ENCODE results near the gene CPEB3. TPM values are rescaled to one million over a fixed set of nuclear protein-coding genes. Genes with fewer than 3 reads are reported as not detected.

Gene CPEB3
- total RNA-seq, 5 donors from 2014 or later (not counting 1 experiment from before 2014, with no cell fraction given), result 2.7 to 4.1 (median 3.1) TPM

DNA sequence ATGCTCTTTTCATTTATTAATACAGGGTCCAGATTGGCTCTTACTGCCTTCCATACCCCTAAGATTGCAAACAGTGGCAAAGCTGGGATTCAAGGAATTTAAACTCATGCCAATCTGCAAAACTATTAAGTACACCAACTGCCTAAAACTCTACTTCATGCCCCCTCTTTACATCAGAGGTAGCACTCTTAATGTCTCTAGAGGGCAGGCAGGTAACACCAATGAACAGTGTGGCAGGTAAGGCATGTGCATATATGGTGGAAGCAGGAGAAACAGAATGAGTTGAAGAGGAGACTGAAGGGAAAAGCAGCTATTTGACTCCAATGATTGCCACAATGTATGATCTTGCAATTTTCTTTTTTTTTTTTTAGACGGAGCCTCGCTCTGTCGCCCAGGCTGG lies 210.6 kb downstream of the CPEB3 start:
- no peaks in the 10 kb centered on the region for H3K27me3 ChIP-seq (replicated peaks in 1 of 2; ENCODE audit: control insufficient read depth in 2 of 2, extremely low read depth in 1 of 2, insufficient read depth in 2 of 2, low read length in 1 of 2)
- ChIA-PET CTCF (no interaction called here), POLR2A (interaction anchor here in 1 of 2 donors (0.7 kb wide), 1 partner anchor 1284 kb away, joined by 5 read pairs; no protein-coding TSS in a partner anchor)
- no peaks in the 10 kb centered on the region for H3K27me3 Mint-ChIP-seq
- H3K9me3 ChIP-seq, result no peaks in the 10 kb centered on the region
- no peak for ATAC-seq (replicated peaks in 1 of 4)
- no peaks in the 10 kb centered on the region for H3K4me1 ChIP-seq (ENCODE audit: control insufficient read depth in 1 of 2, extremely low read depth in 1 of 2, insufficient read depth in 2 of 2, low read length in 2 of 2)
- no peak overlapping the region for H3K27ac ChIP-seq (ENCODE audit: low read length)
- no CpG with 5 or more reads among the region's 3 CpGs for WGBS (ENCODE audit: insufficient coverage)
- no peaks in the 10 kb centered on the region for H3K4me1 Mint-ChIP-seq
- peaks cover 2 to 12% of the 10 kb centered on the region in 2 donors for H3K36me3 ChIP-seq (ENCODE audit: control insufficient read depth in 2 of 2, extremely low read depth in 1 of 2, insufficient read depth in 1 of 2, low read length in 1 of 2)
- H3K4me3 Mint-ChIP-seq, result no peak overlapping the region
- peaks cover 30% of the 10 kb centered on the region for H3K36me3 Mint-ChIP-seq
- no peak for DNase-seq
- no peak overlapping the region for H3K27ac Mint-ChIP-seq
- no peaks in the 10 kb centered on the region for H3K9me3 Mint-ChIP-seq
- H3K4me3 ChIP-seq (ENCODE audit: control insufficient read depth in 1 of 2, extremely low read depth in 1 of 2, low read length in 1 of 2), result no peak overlapping the region

DNA sequence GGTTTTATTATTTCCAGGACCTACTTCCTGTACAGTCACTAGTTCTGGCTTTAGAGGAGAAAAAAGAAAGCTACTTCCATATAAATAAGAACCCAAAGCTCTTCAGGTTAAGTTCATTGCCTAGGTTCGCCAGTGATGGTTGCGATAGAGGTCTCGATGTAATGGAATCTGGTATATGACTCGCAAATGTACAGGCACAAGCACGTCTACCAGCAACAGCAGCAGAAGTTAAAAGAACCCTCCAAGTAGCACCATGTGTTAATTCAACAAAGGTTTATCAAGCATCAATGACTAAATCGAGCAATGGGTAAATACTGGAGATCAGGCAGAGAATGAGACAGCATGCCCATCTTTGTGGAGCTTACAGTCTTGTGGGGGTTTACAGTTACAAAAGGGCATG lies 211.9 kb downstream of the CPEB3 start:
- no peaks in the 10 kb centered on the region for H3K27me3 Mint-ChIP-seq
- H3K4me1 Mint-ChIP-seq, result no peaks in the 10 kb centered on the region
- no peak overlapping the region for H3K4me3 Mint-ChIP-seq
- Histone ChIP-seq H3K9me3 (no peaks in the 10 kb centered on the region), H3K27me3 (replicated peaks in 1 of 2; ENCODE audit: control insufficient read depth in 2 of 2, extremely low read depth in 1 of 2, insufficient read depth in 2 of 2, low read length in 1 of 2) (no peaks in the 10 kb centered on the region), H3K27ac (ENCODE audit: low read length) (no peak overlapping the region), H3K4me3 (ENCODE audit: control insufficient read depth in 1 of 2, extremely low read depth in 1 of 2, low read length in 1 of 2) (no peak overlapping the region), H3K4me1 (ENCODE audit: control insufficient read depth in 1 of 2, extremely low read depth in 1 of 2, insufficient read depth in 2 of 2, low read length in 2 of 2) (no peaks in the 10 kb centered on the region), H3K36me3 (ENCODE audit: control insufficient read depth in 2 of 2, extremely low read depth in 1 of 2, insufficient read depth in 1 of 2, low read length in 1 of 2) (peaks cover 2 to 12% of the 10 kb centered on the region in 2 donors)
- no peaks in the 10 kb centered on the region for H3K9me3 Mint-ChIP-seq
- ATAC-seq (replicated peaks in 1 of 4) (no peak), DNase-seq (no peak)
- ChIA-PET CTCF (no interaction called here), POLR2A (interaction anchor here in 1 of 2 donors (0.6 kb wide), 1 partner anchor 143 kb away, joined by 10 read pairs; no protein-coding TSS in a partner anchor)
- peaks cover 35% of the 10 kb centered on the region for H3K36me3 Mint-ChIP-seq
- no peak overlapping the region for H3K27ac Mint-ChIP-seq
- WGBS (ENCODE audit: insufficient coverage), result no CpG with 5 or more reads among the region's 6 CpGs

DNA sequence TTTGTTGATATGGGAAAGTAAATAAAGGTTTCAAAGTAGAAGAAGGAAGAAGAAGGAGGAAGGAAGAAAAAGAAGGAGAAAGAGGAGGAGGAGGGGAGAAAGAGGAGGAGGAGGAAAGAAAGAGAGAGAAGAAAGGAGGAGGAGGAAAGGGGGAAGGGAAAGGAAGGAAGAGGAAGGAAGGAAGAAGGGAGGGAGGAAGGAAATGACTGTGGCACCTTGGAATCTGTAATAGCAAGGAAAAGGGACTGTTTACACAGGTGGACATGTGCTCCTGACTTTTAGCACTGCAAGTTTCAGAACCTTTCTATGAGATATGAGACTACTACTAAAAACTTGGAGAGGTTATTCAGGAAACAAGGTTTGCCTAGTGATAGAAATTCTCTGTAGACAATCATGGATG lies 214.2 kb downstream of the CPEB3 start:
- ChIA-PET POLR2A (no interaction called here), CTCF (no interaction called here)
- no peaks in the 10 kb centered on the region for H3K4me1 ChIP-seq (ENCODE audit: control insufficient read depth in 1 of 2, extremely low read depth in 1 of 2, insufficient read depth in 2 of 2, low read length in 2 of 2)
- Mint-ChIP-seq H3K27me3 (no peaks in the 10 kb centered on the region), H3K36me3 (peaks cover 35% of the 10 kb centered on the region), H3K4me3 (no peak overlapping the region), H3K4me1 (no peaks in the 10 kb centered on the region), H3K9me3 (no peaks in the 10 kb centered on the region), H3K27ac (no peak overlapping the region)
- H3K9me3 ChIP-seq, result no peaks in the 10 kb centered on the region
- H3K4me3 ChIP-seq (ENCODE audit: control insufficient read depth in 1 of 2, extremely low read depth in 1 of 2, low read length in 1 of 2), result no peak overlapping the region
- no peak overlapping the region for H3K27ac ChIP-seq (ENCODE audit: low read length)
- ATAC-seq (replicated peaks in 1 of 4) (no peak), DNase-seq (no peak)
- H3K36me3 ChIP-seq (ENCODE audit: control insufficient read depth in 2 of 2, extremely low read depth in 1 of 2, insufficient read depth in 1 of 2, low read length in 1 of 2), result peaks cover 2 to 12% of the 10 kb centered on the region in 2 donors
- no peaks in the 10 kb centered on the region for H3K27me3 ChIP-seq (replicated peaks in 1 of 2; ENCODE audit: control insufficient read depth in 2 of 2, extremely low read depth in 1 of 2, insufficient read depth in 2 of 2, low read length in 1 of 2)

DNA sequence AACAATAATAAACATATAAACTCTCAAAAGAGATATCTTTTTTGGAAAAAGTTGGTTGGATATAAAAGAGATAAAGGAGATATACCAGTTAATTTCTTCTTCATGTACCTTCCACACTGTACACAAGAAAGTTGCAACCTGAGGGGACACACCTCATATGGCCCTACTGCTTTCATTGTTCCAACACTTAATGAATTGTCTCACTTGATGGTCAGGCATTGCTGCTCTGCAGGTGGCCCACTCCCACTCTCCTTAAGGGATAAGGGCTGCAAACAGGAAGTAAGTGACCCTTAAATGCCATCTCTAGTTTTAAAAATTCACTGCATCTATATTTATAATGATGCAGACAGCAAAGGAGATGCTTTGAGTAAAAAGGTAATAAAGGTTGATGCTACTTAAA lies 215.0 kb downstream of the CPEB3 start:
- DNase-seq (no peak), ATAC-seq (replicated peaks in 1 of 4) (no peak)
- H3K27me3 Mint-ChIP-seq, result no peaks in the 10 kb centered on the region
- H3K36me3 ChIP-seq (ENCODE audit: control insufficient read depth in 2 of 2, extremely low read depth in 1 of 2, insufficient read depth in 1 of 2, low read length in 1 of 2), result peaks cover 0 to 6% of the 10 kb centered on the region in 2 donors
- no peak overlapping the region for H3K4me3 ChIP-seq (ENCODE audit: control insufficient read depth in 1 of 2, extremely low read depth in 1 of 2, low read length in 1 of 2)
- no peaks in the 10 kb centered on the region for H3K4me1 Mint-ChIP-seq
- no peaks in the 10 kb centered on the region for H3K4me1 ChIP-seq (ENCODE audit: control insufficient read depth in 1 of 2, extremely low read depth in 1 of 2, insufficient read depth in 2 of 2, low read length in 2 of 2)
- no peak overlapping the region for H3K4me3 Mint-ChIP-seq
- ChIA-PET POLR2A (no interaction called here), CTCF (no interaction called here)
- H3K27me3 ChIP-seq (replicated peaks in 1 of 2; ENCODE audit: control insufficient read depth in 2 of 2, extremely low read depth in 1 of 2, insufficient read depth in 2 of 2, low read length in 1 of 2), result no peaks in the 10 kb centered on the region
- no peak overlapping the region for H3K27ac ChIP-seq (ENCODE audit: low read length)
- no peaks in the 10 kb centered on the region for H3K9me3 Mint-ChIP-seq
- no peak overlapping the region for H3K27ac Mint-ChIP-seq
- H3K9me3 ChIP-seq, result no peaks in the 10 kb centered on the region
- peaks cover 28% of the 10 kb centered on the region for H3K36me3 Mint-ChIP-seq

DNA sequence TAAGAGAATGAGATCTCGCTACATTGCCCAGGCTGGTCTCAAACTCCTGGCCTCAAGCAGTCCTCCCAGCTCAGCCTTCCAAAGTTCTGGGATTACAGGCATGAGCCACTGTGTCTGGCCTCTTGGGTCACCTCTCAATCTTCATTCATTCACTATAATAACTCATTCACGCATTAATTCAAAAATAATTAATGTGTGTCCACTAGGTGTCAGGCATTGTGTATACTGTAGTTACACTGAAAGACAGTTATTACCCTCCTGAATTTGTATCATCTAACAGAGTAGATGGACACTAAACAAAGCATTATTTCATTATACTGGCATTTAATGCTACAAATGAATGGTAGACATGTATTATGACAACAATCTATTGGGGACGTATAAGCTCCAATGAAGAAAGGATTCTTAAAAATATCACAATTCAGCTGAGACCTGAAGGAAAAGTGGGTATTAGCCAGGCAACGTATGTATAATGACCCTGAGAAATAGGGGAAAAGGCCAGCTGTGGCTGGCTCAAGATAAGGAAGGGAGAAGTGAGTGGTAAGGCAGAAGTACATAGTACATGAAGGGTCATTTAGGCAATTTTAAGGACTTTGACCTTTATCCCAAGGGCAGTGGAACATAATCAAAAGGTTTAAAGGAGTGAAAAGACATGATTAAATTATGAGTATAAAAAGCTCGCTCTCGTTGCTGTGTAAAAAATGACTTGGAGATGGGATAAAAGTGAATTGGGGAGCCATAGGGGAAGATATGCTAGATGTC lies 216.6 kb downstream of the CPEB3 start:
- POLR2A ChIA-PET, result no interaction called here

DNA sequence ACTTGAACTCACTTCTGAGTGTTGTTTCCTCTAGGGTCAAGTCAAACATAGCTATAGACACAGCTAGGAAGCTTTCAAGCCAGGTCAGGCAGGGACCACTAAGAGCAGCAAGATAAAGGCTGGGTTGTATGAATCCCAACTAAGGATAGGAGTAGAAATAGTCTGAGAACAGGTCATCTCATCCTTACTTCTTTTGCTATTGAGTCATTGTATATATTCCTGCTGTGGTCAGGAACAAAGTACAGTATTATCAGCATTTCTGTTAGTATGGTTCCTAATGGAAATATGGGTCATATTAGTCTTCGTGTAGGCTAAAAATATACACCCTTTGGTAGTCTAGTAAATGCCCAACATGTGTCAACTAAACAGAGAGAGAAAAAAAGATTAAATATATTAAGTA lies 222.0 kb downstream of the CPEB3 start:
- WGBS (ENCODE audit: insufficient coverage), result no CpG with 5 or more reads among the region's 1 CpG
- Mint-ChIP-seq H3K9me3 (no peaks in the 10 kb centered on the region), H3K27me3 (no peaks in the 10 kb centered on the region), H3K36me3 (no peaks in the 10 kb centered on the region), H3K27ac (no peak overlapping the region), H3K4me1 (no peaks in the 10 kb centered on the region), H3K4me3 (no peak overlapping the region)
- Histone ChIP-seq H3K9me3 (no peaks in the 10 kb centered on the region), H3K27me3 (replicated peaks in 1 of 2; ENCODE audit: control insufficient read depth in 2 of 2, extremely low read depth in 1 of 2, insufficient read depth in 2 of 2, low read length in 1 of 2) (no peaks in the 10 kb centered on the region), H3K36me3 (ENCODE audit: control insufficient read depth in 2 of 2, extremely low read depth in 1 of 2, insufficient read depth in 1 of 2, low read length in 1 of 2) (no peaks in the 10 kb centered on the region), H3K27ac (ENCODE audit: low read length) (no peak overlapping the region), H3K4me3 (ENCODE audit: control insufficient read depth in 1 of 2, extremely low read depth in 1 of 2, low read length in 1 of 2) (no peak overlapping the region), H3K4me1 (ENCODE audit: control insufficient read depth in 1 of 2, extremely low read depth in 1 of 2, insufficient read depth in 2 of 2, low read length in 2 of 2) (no peaks in the 10 kb centered on the region)
- ATAC-seq (replicated peaks in 1 of 4) (no peak), DNase-seq (no peak)
- CTCF ChIA-PET, result no interaction called here
- POLR2A ChIA-PET, result no interaction called here

More for the DNA sequence above, 216.6 kb downstream of the CPEB3 start:
- no peaks in the 10 kb centered on the region for H3K27me3 Mint-ChIP-seq
- no peak overlapping the region for H3K27ac Mint-ChIP-seq
- Histone ChIP-seq H3K36me3 (ENCODE audit: control insufficient read depth in 2 of 2, extremely low read depth in 1 of 2, insufficient read depth in 1 of 2, low read length in 1 of 2) (peaks cover 0 to 3% of the 10 kb centered on the region in 2 donors), H3K4me3 (ENCODE audit: control insufficient read depth in 1 of 2, extremely low read depth in 1 of 2, low read length in 1 of 2) (no peak overlapping the region), H3K27me3 (replicated peaks in 1 of 2; ENCODE audit: control insufficient read depth in 2 of 2, extremely low read depth in 1 of 2, insufficient read depth in 2 of 2, low read length in 1 of 2) (no peaks in the 10 kb centered on the region), H3K27ac (ENCODE audit: low read length) (no peak overlapping the region), H3K4me1 (ENCODE audit: control insufficient read depth in 1 of 2, extremely low read depth in 1 of 2, insufficient read depth in 2 of 2, low read length in 2 of 2) (no peaks in the 10 kb centered on the region), H3K9me3 (no peaks in the 10 kb centered on the region)
- CTCF ChIA-PET, result no interaction called here
- H3K9me3 Mint-ChIP-seq, result no peaks in the 10 kb centered on the region
- no peaks in the 10 kb centered on the region for H3K4me1 Mint-ChIP-seq
- DNase-seq, result no peak
- ATAC-seq (replicated peaks in 1 of 4), result no peak
- H3K4me3 Mint-ChIP-seq, result no peak overlapping the region
- 100% methylated on average over 1 of the region's 6 CpGs for WGBS (ENCODE audit: insufficient coverage)
- peaks cover 22% of the 10 kb centered on the region for H3K36me3 Mint-ChIP-seq

DNA sequence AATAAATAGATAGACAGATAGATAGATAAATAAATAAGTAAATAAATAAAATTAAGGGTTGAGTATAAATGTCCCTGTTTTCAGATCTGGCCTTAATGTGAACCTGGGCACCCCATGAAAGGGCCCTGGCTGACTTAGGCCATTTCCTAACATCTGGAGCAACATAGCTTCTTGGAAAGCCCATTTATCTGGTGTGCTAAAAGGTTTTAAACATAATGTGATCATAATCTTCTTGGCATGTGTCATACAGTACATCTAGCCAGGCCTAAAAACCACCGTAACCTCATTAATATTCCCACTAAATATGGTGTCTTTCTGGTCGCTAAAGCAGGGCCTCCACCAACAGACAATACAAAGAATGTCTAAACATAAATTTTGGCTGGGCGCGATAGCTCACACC lies 224.5 kb downstream of the CPEB3 start:
- H3K9me3 ChIP-seq, result no peaks in the 10 kb centered on the region
- Mint-ChIP-seq H3K4me1 (no peaks in the 10 kb centered on the region), H3K27ac (no peak overlapping the region), H3K27me3 (no peaks in the 10 kb centered on the region), H3K36me3 (no peaks in the 10 kb centered on the region), H3K9me3 (no peaks in the 10 kb centered on the region), H3K4me3 (no peak overlapping the region)
- no peak overlapping the region for H3K4me3 ChIP-seq (ENCODE audit: control insufficient read depth in 1 of 2, extremely low read depth in 1 of 2, low read length in 1 of 2)
- H3K27me3 ChIP-seq (replicated peaks in 1 of 2; ENCODE audit: control insufficient read depth in 2 of 2, extremely low read depth in 1 of 2, insufficient read depth in 2 of 2, low read length in 1 of 2), result no peaks in the 10 kb centered on the region
- DNase-seq (no peak), ATAC-seq (replicated peaks in 1 of 4) (no peak)
- CTCF ChIA-PET, result interaction anchor here in 1 of 2 donors (1.2 kb wide), 1 partner anchor 371 kb away, joined by 3 read pairs; no protein-coding TSS in a partner anchor
- no peak overlapping the region for H3K27ac ChIP-seq (ENCODE audit: low read length)
- H3K4me1 ChIP-seq (ENCODE audit: control insufficient read depth in 1 of 2, extremely low read depth in 1 of 2, insufficient read depth in 2 of 2, low read length in 2 of 2), result no peaks in the 10 kb centered on the region
- POLR2A ChIA-PET, result no interaction called here
- 100% methylated on average over 3 of the region's 4 CpGs for WGBS (ENCODE audit: insufficient coverage)
- H3K36me3 ChIP-seq (ENCODE audit: control insufficient read depth in 2 of 2, extremely low read depth in 1 of 2, insufficient read depth in 1 of 2, low read length in 1 of 2), result no peaks in the 10 kb centered on the region
